GM19467 (cell line): Measurements from ENCODE around the gene GALNT9.

Experiments
- ATAC-seq: cut with Tn5 transposase; IDR thresholded peaks from one replicate; pipeline ENCODE4 v1.9.1; 2021; ENCODE audit warnings: mild to moderate bottlenecking, moderate library complexity; ENCODE audit not compliant: unreplicated experiment

Gene GALNT9

GRCh38 chr12:132187646-132188450 lies 141.5 kb downstream of the GALNT9 start:
- ATAC-seq = no peak

DNA sequence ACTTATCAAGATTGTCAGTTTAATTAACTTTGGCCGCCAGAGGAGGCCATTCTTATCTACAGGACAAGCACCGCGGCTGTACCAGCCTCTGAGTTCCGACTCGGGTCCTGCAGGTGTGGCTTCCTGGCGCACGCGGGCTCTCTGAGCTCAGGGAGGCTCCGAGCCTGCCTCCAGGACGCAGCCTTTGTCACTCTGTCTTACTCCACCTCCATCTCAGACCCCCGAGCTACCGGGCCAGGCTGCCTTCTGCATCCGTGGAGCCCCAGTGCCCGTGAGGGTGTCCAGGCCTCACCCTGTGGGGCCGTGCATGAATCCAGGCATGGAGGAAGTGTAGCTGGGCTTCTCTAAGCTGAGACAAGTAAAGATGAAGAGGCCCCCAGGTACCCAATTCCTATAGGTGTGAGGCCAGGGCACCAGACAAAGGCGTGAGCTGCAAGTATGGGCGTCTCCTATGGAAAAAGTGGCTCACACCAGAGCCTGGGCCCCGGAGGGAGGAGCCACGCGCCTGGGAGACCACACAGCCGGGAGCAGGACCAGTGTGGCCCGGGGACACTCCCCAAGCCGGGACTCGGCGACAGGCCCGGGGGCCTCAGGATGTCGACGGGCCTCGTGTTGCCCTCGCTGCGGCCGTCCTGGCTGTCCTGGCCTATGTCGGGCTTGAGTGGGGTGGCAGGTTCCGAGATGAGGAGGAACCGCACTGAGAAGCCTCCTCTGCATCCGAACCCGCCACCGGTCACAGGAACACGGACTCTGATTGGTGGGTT lies 142.3 kb downstream of the GALNT9 start:
- ATAC-seq = no peak

DNA sequence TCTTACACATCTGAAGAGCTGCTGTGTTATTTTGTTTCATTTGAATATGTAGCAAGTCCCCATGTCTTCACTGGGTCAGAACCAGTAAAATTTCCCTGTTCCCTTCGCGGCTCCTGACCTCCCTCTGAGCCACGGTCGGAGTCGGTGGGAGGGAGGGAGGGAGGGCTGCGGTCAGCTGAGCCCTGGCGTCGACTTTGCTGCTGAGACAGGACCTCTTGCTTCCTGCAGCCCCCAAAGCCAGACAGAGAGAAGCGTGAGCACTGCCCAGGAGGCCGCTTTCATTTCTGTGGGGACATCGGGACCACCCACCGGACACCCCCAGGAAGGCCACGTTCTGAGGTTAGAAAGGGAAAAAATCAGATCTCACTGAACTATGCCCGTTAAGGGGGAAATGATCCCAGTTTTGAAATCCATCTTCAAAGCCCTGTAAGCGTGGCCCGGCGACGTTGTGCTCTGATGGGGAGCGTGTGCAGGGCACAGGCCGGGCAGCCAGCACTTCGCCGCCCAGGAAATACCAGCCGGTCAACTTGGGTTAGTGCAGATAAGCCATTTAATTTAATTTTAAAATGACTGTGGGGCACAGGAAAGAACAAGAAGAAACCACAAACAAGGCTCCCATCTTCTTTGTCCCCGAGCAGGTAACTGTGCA lies 143.1 kb downstream of the GALNT9 start:
- ATAC-seq = no peak

- ATAC-seq = no peak
These were observed 143.7 kb downstream of the GALNT9 start for GRCh38 chr12:132185705-132186104.

- ATAC-seq = no peak
These were observed 146.6 kb downstream of the GALNT9 start for GRCh38 chr12:132182711-132183365.

- no peak for ATAC-seq
These were observed 147.1 kb downstream of the GALNT9 start for GRCh38 chr12:132182206-132182710.

DNA sequence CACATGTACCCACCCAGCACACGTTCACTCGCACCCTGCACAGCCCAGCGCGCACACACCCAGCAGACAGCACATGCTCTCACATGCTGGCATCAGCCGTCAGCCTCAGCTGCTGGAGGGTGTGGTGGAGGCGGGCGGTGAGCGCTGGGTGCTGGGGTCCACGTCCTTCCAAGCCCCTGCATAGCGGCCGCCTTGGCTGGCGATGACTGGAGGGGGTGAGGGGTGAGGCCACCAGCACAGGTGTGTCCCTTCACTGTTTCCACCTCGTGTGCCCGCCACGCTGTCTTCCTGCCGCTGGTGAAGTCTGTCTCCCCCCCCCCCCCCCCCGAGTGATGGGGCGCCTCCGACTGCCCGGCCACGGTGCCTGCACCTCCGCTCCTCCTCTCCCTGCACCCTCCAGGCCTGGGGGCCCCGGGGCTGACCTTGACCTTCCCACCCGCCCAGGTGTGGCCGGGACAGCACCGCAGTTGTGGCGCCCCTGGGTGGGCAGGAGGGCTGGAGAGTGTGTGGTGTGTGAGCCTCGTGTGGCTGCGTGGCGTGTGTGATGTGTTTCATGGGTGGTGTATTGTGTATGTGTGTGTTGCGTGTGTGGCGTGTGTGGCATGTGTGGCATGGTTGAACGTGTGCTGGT lies 147.7 kb downstream of the GALNT9 start:
- no peak for ATAC-seq

DNA sequence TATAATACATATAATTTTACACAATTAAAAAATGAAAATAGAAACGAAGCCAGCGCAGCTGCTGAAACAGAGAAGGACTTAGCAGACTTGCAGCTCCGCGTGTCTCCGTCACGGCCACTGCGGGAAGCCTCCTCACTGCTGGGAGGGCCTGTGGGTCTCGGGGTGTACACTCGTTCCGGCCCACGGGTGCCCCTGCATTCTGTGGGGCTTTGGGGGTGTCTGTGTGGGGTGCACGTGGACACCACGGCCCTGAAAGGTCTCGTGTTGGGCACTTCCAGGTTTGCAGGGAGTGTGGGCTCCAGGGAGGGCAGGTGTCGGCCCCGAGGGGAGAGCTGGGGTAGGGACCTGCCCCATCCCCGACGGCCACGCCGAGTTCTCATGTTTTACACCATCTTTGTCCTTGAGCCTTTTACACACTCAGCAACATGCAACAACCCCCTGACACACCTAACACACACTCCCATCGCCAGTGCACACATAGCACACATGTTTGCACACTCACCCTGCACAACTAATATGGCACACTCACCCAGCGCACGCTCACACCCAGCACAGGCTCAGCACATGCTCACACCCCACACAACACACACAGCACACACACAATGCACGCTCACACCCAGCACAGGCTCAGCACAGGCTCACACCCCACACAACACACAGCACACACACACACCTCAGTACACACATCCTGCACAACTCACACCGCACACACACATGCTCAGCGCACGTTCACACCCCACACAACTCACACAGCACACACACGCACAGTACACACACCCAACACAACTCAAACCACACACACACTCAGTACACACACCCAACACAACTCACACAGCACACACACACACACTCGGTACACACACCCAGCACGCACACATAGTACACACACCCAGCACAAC lies 148.5 kb downstream of the GALNT9 start:
- ATAC-seq = no peak

DNA sequence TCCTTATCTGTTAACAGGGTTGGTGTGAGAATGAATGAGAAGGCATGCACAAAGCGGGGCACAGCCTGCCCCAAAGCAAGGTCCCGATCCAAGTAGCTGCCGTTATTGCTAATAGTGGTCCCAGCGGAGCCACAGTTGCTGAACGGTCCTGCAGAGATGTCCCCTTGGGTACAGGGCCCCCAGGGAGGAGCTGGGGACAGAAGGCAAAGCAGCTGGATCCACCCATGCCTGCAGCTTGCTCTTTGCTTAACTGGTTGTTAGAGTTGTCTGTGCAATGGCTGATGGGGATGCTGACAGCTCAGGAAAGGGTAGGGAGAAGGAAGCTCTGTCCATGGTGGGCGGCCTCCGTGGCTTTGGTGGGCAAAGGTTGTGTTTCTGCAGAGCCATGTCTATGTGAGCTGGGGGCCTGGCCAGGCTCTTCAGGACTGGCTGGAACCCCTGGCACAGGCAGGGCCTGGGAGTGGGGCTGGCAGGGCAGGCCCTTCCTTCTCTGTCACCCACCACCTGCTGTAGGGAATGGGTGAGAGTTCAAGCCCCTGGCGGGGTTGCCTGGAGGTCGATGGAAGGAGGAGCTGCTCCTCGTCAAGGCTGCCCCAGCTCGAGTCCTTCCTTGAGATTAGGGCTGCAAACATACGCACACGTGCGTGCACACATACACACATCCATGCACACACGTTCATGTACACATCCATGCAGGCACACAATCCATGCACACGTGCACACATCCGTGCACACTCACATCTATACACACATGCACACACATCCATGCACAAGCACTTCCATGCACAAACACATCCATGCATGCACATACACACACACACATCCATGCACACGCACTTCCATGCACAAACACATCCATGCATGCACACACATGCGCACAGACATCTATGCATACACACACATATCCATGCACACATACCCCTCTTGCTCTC lies 149.7 kb downstream of the GALNT9 start:
- ATAC-seq = no peak

- ATAC-seq = no peak
These were observed 150.5 kb downstream of the GALNT9 start for GRCh38 chr12:132178801-132179401.

DNA sequence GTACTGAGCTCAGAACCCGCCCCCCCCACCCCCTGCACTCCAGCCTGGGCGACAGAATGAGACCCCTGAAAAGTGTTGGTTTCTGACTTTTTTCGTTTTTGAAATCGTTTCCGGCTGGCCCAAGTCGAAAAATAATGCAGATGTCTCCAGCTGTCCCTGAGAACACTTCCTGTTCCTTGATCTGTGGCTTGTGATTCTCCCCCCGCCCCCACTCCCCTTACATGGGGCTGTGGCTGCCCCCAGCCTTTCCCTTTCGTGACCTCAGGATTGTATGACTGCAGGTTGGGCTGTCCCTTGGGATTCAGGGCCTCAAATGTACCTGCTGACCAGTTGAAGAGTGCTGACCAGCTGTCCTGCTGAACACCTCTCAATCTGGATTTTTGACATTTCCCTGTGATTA lies 151.1 kb downstream of the GALNT9 start:
- no peak for ATAC-seq

- ATAC-seq = no peak
These were observed 152.4 kb downstream of the GALNT9 start for GRCh38 chr12:132176920-132177551.

DNA sequence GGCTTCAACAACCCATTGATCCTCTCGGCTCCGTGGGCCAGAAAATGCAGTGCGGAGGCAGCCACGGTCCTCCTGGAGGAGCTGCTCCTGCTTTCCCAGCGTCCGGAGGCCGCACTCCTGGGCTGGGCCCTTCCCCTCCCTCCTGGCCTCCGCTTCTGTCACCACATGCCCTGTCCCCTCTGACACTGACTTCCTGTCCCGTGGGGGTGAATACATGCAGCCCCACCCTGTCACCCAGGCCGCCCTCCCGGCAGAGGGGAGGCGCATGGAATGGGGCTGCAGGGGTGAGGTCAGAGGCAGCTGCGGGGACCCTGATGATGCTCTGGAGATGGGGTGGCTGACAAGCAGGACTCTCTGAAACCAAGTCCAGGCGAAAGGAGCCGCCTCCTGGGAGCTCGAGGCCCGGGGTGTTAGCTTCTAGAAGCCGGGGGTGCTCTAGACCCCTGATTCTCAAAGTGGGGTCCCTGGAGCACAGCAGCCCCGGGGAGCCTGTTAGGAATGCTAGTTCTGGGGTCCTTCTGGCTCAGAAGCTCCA lies 152.9 kb downstream of the GALNT9 start:
- no peak for ATAC-seq

GRCh38 chr12:132175496-132176384 lies 153.6 kb downstream of the GALNT9 start:
- ATAC-seq = no peak

DNA sequence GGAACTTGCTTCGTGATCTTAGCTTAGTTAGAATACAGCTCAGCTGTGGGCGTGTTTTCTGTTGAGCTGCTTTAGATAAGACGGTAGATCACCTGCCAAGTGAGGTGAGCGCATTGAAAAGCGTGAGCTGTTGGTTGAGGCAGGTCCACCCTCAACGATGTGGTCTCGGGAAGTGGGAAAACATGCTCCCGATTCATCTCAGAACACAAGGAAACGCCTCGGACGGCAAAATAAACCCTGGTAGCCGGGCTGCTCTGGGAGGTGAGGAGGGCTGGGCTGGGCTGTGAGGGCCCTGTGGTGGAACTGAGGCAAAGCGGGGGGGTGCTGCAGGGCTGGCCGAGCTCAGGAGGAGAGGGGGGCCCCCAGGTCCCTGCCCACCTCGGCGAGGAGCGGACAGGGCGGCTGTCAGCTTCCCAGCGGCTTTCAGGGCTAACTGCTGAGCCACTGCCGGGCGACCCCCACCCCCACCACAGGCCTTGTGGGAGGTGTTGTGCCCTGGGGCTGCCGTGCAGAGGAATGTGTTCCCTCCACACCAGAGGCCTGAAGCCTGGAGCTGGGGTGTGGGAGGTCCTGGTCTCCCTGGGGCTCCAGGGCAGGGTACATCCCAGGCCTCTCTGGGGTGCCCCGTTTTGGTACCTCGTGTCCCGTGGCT lies 154.4 kb downstream of the GALNT9 start:
- no peak for ATAC-seq
